Stimulated activated CD4-positive, alpha-beta T cell treated with anti-CD3 and anti-CD28 coated beads, Interleukin-15, amount 100 ng/mL, for 24 hours (primary cell): ENCODE measurements around the gene CABLES2.

ENCODE experiments used
- DNase-seq: peaks from one replicate; pipeline ENCODE4 v3.0.0-alpha.2; 2020

The CABLES2 gene

GRCh38 chr20:62344782-62345181 is 62.3 kb downstream of the CABLES2 start:
- DNase-seq = no peak

- no peak for DNase-seq
Measured at GRCh38 chr20:62344092-62344491, 63.0 kb downstream of the CABLES2 start.

DNA sequence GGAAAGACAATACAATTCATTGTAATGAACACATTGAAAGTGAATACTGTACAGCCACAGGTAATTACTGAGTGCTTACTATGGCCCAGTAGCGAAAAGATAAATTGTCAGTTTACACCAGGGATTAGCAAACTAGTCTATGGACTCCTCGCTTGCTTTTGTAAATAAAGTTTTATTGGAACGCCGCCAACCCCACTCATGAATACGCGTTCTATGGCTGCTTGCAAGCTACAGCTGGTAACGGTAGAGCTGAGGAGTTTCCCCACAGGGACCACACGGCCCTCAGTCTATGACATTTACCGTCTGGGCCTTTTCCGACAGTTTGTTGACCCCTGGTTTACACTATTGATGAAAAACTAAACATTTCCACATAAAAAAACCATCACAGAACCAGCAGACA is 64.2 kb downstream of the CABLES2 start:
- no peak for DNase-seq

- DNase-seq = no peak
Measured at GRCh38 chr20:62339647-62340062, 67.4 kb downstream of the CABLES2 start.
